DOHH2 (cell line): ENCODE measurements around the gene CTDSPL.

ENCODE experiments used
- EZH2phosphoT487 ChIP-seq: fragments of 200-600 bp; sonication (generic); IDR thresholded peaks from 2 replicates; pipeline ENCODE4 v1.6.1; 2017; ENCODE audit warnings: borderline replicate concordance, mild to moderate bottlenecking, antibody characterized with exemption, low read length, moderate library complexity, mixed read lengths
- TF ChIP-seq, protein P1 (sequence below): fragments of 200-600 bp; sonication (generic); IDR thresholded peaks from one replicate; pipeline ENCODE4 v1.5.1; 2014; ENCODE audit warnings: antibody characterized with exemption, mild to moderate bottlenecking, low read depth, low read length; ENCODE audit not compliant: poor library complexity, severe bottlenecking

DNA sequence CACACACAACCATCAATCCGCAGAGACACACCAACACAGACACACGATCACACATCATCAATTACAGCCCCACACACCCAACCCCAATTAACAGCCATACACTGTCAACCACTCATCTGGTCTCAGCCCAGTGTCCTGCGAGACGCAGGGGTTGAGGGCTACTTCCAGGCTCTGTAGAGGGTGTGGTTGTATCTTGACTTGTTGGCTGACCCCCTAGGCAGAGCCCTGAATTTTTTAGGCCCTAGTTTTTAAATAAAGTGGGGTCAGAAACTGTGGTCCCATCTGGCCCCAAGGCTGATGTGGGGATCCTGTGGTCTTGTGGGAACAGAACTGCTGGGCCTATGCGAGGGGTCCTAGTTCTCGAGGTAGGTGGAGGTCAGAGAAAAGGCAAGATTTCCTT is 138.2 kb downstream of the CTDSPL start:
- TF ChIP-seq, protein P1, sequence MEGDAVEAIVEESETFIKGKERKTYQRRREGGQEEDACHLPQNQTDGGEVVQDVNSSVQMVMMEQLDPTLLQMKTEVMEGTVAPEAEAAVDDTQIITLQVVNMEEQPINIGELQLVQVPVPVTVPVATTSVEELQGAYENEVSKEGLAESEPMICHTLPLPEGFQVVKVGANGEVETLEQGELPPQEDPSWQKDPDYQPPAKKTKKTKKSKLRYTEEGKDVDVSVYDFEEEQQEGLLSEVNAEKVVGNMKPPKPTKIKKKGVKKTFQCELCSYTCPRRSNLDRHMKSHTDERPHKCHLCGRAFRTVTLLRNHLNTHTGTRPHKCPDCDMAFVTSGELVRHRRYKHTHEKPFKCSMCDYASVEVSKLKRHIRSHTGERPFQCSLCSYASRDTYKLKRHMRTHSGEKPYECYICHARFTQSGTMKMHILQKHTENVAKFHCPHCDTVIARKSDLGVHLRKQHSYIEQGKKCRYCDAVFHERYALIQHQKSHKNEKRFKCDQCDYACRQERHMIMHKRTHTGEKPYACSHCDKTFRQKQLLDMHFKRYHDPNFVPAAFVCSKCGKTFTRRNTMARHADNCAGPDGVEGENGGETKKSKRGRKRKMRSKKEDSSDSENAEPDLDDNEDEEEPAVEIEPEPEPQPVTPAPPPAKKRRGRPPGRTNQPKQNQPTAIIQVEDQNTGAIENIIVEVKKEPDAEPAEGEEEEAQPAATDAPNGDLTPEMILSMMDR = no peak
- TF ChIP-seq EZH2phosphoT487 = no peak
